Stimulated activated CD4-positive, alpha-beta T cell treated with anti-CD3 and anti-CD28 coated beads, Interleukin-15, amount 100 ng/mL, for 48 hours (primary cell): ENCODE results near the gene GALNS.

Source experiments
- DNase-seq, 2 donors: peaks; one replicate each; pipeline ENCODE4 v3.0.0-alpha.2; 2020; ENCODE audit warnings: low read depth in 2 of 2

GALNS gene

DNA sequence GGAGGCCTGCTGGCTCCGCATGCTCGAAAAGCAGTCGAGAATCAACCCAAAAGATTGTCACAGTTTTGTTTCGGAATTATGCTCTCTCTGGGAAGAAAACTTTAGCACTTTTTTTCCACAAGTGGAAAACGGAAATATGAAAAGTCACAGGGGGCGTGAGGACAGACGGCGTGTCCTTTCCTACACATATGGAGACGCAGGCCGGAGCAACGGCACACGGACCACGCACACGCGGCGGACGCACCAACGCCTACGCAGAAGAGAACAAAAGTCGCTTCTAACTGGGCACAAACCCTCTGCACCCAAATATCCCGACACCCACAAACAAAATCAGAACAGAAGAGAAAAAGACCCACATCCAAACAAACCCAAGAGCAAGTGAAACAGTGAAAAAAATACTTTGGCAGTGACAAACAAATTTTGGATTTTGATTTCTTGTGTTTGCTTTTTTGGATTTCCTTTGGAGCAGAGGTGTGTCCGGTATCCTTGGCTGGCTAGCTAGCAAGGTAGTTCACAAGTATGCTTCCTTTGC, 19.0 kb upstream of the GALNS start:
- no peak for DNase-seq

DNA sequence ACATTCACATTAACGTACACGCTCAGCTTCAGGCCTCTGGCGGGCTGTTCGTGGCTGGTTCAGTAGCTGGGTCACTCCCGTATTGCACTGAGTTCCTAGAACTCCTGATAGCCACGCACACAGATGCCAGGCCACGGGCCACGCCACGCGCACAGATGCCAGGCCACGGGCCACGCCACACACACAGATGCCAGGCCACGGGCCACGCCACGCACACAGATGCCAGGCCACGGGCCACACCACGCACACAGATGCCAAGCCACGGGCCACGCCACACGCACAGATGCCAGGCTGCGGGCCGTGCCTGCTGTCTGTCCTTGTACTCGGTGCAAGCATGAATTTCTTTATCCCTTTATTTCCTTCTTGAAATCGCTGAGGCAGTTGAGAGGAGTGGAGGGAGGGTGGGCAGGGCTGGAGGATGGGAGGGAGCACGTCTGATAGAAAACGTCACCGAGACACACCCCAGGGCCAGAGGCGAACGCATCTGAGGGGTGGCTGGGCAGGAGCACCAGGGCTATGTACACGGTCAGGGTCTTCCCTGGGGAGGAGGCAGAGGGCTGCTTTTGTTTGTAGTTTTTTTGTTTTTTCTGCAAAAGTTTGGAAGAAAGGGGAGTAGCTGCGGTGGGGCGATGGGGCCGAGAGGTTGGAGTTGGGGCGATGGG, 18.3 kb upstream of the GALNS start:
- DNase-seq, result no peak

DNA sequence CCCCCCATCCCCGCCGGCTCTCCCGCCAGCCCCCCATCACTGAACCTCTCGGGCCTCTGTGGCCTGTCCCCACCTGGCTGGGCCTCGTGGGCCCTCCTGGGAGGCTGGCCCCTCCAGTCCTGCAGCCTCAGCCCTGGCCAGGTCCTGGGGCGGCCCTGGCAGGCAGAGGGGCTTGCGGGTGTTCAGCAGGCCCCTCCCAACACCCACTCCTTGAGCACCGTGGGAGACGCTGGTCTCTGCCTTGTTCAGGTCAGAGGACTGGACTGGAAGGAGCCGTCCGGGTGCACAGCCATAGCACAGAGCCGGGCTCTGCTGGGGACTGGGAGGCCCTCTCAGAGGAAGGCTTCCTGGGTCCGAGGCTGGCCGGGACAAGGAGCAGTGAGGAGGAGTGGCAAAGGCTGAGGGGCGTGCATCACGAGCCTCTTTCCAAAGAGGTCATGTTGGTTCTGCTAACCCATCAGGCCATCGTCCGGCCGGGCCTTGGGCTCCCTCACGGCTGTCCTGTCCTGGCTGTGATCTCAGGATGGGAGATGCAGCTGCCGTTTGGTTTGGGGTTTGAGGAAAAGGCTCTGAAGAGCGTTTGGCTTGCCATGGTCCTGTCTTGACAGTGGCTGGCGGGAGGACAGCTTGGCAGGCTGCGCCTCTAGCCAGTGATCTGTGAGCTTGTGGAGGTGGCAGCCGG, 16.0 kb upstream of the GALNS start:
- no peak for DNase-seq

- no peak for DNase-seq
Observed at GRCh38 chr16:88871730-88872416, 15.1 kb upstream of the GALNS start.

- no peak for DNase-seq
Observed at GRCh38 chr16:88871349-88871702, 14.6 kb upstream of the GALNS start.

DNA sequence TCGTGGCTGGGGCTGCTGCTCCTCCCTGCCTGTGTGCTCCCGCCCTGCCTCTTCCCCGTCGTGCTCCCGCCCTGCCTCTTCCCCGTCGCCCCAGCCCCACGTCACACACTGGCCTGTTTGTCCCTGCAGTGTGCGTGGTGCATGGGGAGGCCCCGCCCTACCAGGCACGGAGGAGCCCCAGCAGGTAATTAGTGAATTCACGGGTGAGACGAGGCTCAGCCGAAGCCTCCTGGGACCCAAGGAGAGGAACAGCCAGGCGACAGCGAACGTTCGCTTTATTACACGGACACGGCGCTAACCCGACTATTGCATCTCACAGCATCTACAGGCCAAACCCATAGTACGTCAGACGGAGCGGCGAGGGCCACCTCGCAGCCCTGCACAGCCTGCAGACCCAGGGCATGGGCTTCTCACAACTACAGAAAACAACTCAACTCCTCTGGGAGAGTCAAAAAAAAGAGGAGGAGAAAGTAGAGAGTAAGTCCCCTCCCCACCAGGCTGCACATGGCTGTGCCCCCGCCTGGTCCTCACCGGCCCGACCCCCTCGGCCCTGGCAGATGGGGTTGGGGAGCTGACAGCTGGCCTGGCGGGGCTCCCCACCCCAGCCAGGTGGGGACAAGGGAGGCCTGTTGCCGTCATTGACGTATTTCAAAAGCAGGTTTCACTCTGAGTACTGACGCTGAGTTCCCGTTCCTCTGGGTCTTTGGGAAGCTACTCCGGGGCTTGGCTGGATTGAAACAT, 14.0 kb upstream of the GALNS start:
- DNase-seq, result no peak

GRCh38 chr16:88869673-88869980, 12.9 kb upstream of the GALNS start:
- no peak for DNase-seq

GRCh38 chr16:88868974-88869672, 12.4 kb upstream of the GALNS start:
- no peak for DNase-seq

GRCh38 chr16:88867581-88868246, 11.0 kb upstream of the GALNS start:
- DNase-seq, result no peak

DNA sequence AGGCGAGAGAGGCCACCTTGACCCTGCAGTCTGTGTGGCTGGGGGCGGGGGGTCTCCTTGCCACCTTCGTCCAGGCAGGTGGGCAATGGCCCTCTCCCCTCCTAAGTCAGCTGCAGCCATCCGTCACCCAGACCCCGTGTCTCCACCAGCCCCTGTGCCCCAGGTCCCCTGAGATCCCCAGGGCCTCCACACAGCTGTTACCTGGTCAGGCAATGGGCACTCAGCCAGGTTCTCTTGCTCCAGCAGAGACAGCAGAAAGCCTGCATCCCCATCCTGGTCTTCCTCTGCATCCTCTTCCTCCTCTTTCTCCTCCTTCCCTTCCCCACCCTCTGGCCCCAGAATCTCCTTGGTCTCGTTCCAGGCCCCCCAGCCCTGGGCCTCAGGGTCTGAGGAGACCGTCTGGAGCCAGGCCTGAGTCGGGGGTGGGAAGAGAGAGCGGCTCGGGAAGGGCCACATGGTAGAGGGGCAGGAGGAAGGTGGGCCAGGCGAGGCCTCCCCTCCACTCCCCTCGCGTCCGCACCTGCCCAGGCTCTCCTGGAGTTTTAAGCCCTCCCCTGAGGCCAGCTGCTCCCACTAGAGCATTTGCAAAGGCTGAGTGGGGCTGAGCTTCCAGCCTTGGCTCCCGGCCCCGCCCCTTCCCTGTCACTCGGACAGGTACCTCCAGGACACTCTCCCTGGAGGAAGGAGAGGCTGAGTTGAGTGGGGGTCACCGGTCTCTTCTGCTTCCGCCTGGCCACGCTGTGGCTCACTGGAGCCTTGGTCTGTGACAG, 9.6 kb upstream of the GALNS start, which contains the start of gene PABPN1L:
PABPN1L (minus strand) TSS at position 510 of the 770 bp plus-strand sequence; CDS start at position 456, 54 bp downstream.
- DNase-seq, result no peak

DNA sequence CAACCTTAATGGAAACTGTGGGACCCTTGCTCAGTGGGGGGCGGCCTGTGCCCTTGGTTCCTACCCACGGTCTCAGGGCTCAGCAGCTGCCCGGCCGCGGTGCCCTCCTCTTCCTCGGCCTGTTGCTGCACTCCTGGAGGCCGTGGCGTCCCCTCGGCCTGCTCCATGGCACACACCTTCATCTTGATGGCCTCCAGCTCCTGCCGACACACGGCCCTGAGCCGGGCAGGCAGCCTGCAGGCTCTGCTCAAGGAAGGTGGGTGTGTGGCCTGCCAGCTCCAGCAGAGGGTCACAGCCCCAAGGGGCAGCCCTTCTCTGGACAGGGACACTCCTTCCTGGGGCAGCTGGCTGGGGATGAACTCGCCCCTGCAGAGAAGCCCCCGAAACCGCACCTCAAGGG, 9.0 kb upstream of the GALNS start:
- no peak for DNase-seq

DNA sequence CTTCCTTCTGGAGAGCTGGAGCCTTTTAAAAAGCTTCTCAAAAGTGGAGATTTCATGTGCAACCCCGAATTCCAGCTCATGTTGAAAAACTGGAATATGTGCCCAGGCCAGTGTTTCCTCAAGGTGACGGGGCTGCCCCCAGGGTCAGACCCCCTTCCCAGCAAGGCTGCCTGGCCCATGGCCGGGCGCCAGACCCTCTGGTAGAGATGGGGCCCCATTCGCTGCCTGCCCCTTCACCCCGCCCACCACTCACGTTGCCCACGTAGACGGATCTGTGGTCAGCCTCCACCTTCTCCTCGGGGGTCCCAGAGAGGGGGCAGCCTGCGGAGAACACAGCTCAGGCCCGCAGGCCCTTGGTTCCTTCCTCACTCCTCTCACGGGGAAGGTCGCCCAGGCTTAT, 8.6 kb upstream of the GALNS start:
- no peak for DNase-seq

DNA sequence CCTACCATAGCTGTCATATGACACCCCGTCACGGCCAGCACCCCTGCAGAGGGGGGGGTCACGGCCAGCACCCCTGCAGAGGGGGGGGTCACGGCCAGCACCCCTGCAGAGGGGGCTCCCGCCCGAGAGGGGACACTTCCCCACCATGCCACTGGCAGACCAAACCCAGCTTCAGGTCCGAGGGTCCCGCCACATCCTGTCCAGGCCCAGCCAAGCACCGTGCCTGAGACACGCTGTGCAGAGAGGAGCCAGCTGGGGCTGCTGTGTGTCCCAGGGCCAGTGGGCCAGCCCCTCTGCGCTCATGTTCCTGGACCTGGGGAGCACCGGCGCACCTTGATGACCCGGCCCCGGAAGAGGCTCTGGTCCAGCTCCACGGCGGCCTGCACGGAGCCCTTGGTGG, 7.8 kb upstream of the GALNS start:
- DNase-seq, result no peak

DNA sequence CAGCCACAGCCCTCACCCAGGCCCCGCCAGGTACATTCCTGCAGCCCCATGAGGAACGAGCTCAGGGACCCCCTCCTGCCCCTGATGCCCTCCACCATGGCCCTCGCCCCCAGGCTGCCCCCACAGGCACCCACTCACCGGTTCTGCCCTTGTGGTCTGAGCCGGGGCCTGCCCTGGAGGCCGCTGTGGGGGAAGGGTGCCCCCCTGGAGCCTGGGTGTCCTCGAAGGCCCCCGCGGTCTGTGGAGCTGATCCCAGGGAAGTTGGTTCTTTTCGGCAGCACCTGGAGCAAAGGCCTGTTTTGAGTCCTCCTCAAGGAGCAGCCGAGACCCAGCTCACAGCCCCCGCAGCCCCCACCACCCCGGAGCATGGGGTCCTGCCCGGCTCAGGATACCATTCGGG, 7.4 kb upstream of the GALNS start:
- DNase-seq, result no peak

DNA sequence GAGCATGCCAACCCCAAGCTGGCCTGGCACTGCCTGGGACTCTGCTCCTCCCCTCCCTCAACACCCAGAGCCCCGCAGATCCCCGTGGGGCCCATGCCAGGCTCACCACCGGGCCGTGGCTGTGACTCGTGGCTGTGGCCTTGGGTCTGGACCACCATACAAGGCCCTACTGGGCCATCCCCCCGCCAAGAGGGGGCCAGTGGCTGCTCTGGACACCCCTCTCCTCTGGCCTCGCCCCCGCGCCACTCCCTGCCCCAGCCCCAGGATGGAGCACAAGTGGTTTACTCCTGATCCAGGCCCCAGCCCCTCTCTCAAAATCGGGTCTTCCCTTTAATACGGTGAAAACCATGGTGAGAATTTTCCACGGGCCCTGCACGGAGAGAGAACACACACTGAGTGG, 6.7 kb upstream of the GALNS start:
- DNase-seq, result no peak

- DNase-seq, result no peak
Observed at GRCh38 chr16:88862968-88863367, 6.2 kb upstream of the GALNS start.

DNA sequence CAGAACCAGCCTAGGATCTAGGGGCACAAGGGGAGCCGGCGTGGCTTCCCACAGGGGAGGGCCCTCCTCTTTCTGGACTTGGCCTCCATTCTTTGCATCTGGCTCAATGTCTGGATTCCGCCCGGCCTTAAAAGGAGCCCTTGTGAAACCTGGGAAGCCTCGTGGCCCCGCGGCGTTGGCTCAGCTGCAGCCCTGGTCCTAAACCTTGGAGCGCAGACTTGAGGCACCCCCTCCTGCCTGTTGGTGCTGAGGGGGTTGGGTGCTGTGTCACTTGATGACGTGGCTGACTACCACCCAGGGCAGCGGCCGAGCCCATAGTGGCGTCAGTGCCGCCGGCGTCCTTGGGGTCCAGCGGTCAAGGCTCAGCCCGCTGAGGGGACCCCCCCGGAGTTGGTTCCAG, 4.6 kb upstream of the GALNS start:
- DNase-seq, result no peak

DNA sequence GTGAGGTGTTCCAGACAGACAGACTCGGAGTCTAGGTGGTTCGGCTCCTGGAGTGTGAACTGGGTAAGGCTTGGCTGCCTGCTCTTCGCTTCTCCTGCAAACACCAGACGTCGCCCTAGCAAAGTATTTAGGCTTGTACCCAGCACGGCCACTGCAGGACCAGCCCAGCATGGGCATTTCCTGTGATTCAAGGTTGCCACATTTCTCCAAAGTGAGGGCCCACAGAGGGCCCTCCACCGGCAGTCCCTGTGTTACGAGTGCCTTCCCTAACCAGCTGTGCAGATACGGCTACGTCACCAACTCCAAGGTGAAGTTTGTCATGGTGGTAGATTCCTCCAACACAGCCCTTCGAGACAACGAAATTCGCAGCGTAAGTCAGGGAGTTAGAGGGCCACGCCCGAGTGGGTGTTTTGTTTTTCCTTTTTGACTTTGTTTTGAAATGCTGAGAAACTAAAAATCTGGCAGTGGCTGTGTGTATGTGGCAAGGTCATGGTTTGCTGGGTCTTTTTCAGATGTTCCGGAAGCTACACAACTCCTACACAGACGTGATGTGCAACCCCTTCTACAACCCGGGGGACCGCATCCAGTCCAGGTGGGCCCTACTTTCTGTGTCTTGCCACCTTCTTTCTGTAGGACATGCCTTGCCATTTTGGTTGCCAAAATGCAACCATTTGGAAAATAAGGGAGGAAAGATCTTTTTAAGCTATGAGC, 2.8 kb upstream of the GALNS start:
- no peak for DNase-seq

- DNase-seq, result peak; percentile 42 to 73
Observed at GRCh38 chr16:88857728-88858339, 1.1 kb upstream of the GALNS start.
